Prostate gland (tissue), 2 donors: ENCODE measurements around the gene TPM3. TPM values are rescaled to one million over a fixed set of nuclear protein-coding genes. Genes with fewer than 3 reads are reported as not detected.
"Not testable (repeated sequence)": the region's sequence is repeated elsewhere in the genome, so short reads cannot be mapped to it uniquely, and the experiment has no call there.

ENCODE experiments used
- DNase-seq: peaks from one replicate; pipeline ENCODE4 v3.0.0-alpha.2; 2019; ENCODE audit warnings: low spot score
- H3K27ac ChIP-seq, 2 donors: fragments of 200-600 bp; sonication (generic); 2 replicates each; pipeline ENCODE4 v1.5.1; 2017 to 2019
- H3K27me3 ChIP-seq: fragments of 200-600 bp; sonication (generic); replicated peaks from 2 replicates; pipeline ENCODE4 v1.5.1; 2019; ENCODE audit not compliant: insufficient read depth
- H3K36me3 ChIP-seq, 2 donors: fragments of 200-600 bp; sonication (generic); 1 replicate in 1 of 2; 2 replicates in 1 of 2; pipeline versions ENCODE4 v1.5.1 to v1.8.1; 2017 to 2019
- H3K4me1 ChIP-seq: fragments of 200-600 bp; sonication (generic); replicated peaks from 2 replicates; pipeline ENCODE4 v1.5.1; 2019
- H3K4me3 ChIP-seq, 2 donors: fragments of 200-600 bp; sonication (generic); 2 replicates each; pipeline ENCODE4 v1.5.1; 2017 to 2019
- H3K9me3 ChIP-seq: fragments of 200-600 bp; sonication (generic); 2 replicates; pipeline ENCODE4 v1.5.1; 2017
- CTCF ChIP-seq, 4 experiments: fragments of 200-600 bp in 2 of 4; fragments of 450-650 bp in 2 of 4; sonication (generic) in 2 of 4; IDR thresholded peaks; 1 replicate in 3 of 4; 2 replicates in 1 of 4; pipeline ENCODE4 v1.5.1; 2016 to 2019; ENCODE audit warnings: antibody characterized with exemption in 4 of 4, mild to moderate bottlenecking in 2 of 4, moderate library complexity in 2 of 4
- POLR2A ChIP-seq: fragments of 450-650 bp; IDR thresholded peaks from one replicate; pipeline ENCODE4 v1.6.1; 2016; ENCODE audit warnings: antibody characterized with exemption, mild to moderate bottlenecking
- POLR2AphosphoS5 ChIP-seq: sonication (generic); formaldehyde crosslinking; IDR thresholded peaks from one replicate; pipeline ENCODE4 v1.6.1; 2017; ENCODE audit warnings: antibody characterized with exemption
- WGBS: methylation state at CpG from one replicate; pipeline ENCODE4 v1.1.5; 2018; 5-methylcytosine and 5-hydroxymethylcytosine counted together
- intact Hi-C: fragments of 100-400 bp; cut with DNase I; formaldehyde crosslinking; loops from one replicate; pipeline ENCODE4 v1.14.2; 2022
- microRNA counts, 2 donors: library from miRNA; unstranded; fragments of <30 nt; microRNA quantifications; one replicate each; lab custom pipeline; 2016 to 2017
- microRNA-seq: library from miRNA; unstranded; fragments of <30 nt; microRNA quantifications from one replicate; pipeline ENCODE4, GENCODE V29; 2016
- small RNA-seq, 2 donors: library from RNA; depleted of rRNA; stranded (forward); fragments of <200 nt; gene quantifications; one replicate each; pipeline ENCODE3, GENCODE V24; 2016
- total RNA-seq, 2 donors: library from RNA; depleted of rRNA; stranded (reverse); fragments of >200 nt; gene quantifications; one replicate each; pipeline ENCODE4 v1.1.0, GENCODE V29; 2016

TPM3 gene
- total RNA-seq, 2 donors from 2014 or later: 147 to 277 TPM

- TF ChIP-seq POLR2AphosphoS5 (no peak), POLR2A (no peak), CTCF (IDR thresholded peaks at IDR 0.05) (no peak)
- DNase-seq: no peak
- no peaks in the 10 kb centered on the region for H3K9me3 ChIP-seq
- 51% methylated on average over 2 of the region's 2 CpGs for WGBS
- H3K4me3 ChIP-seq: no peak overlapping the region
- no peaks in the 10 kb centered on the region for H3K27me3 ChIP-seq
- H3K4me1 ChIP-seq: no peaks in the 10 kb centered on the region
- no peaks in the 10 kb centered on the region for H3K36me3 ChIP-seq
- H3K27ac ChIP-seq: no peak overlapping the region
- intact Hi-C loops: no loop called here
These were observed 62.4 kb downstream of the TPM3 start for GRCh38 chr1:154129391-154129970.

- intact Hi-C loops, H3K4me3 ChIP-seq, H3K9me3 ChIP-seq, H3K27me3 ChIP-seq, H3K27ac ChIP-seq, DNase-seq, H3K4me1 ChIP-seq, H3K36me3 ChIP-seq: not testable (repeated sequence)
- 94% methylated on average over 11 of the region's 11 CpGs for WGBS
These were observed 68.7 kb downstream of the TPM3 start for GRCh38 chr1:154123205-154123604.

- no peaks in the 10 kb centered on the region for H3K27me3 ChIP-seq
- no peak overlapping the region for H3K4me3 ChIP-seq
- no peak for DNase-seq
- no peak overlapping the region for H3K27ac ChIP-seq
- TF ChIP-seq CTCF (IDR thresholded peaks at IDR 0.05) (no peak), POLR2A (no peak), POLR2AphosphoS5 (no peak)
- WGBS: 78% methylated on average over 5 of the region's 5 CpGs
- H3K4me1 ChIP-seq: no peaks in the 10 kb centered on the region
- intact Hi-C loops: no loop called here
- H3K9me3 ChIP-seq: no peaks in the 10 kb centered on the region
- H3K36me3 ChIP-seq: no peaks in the 10 kb centered on the region
These were observed 74.3 kb downstream of the TPM3 start for GRCh38 chr1:154117642-154118041.

- H3K36me3 ChIP-seq: no peaks in the 10 kb centered on the region
- no peak for DNase-seq
- no peak overlapping the region for H3K4me3 ChIP-seq
- TF ChIP-seq CTCF (IDR thresholded peaks at IDR 0.05) (no peak), POLR2A (no peak), POLR2AphosphoS5 (no peak)
- no peaks in the 10 kb centered on the region for H3K4me1 ChIP-seq
- H3K27me3 ChIP-seq: no peaks in the 10 kb centered on the region
- 39% methylated on average over 1 of the region's 1 CpG for WGBS
- no peak overlapping the region for H3K27ac ChIP-seq
- no peaks in the 10 kb centered on the region for H3K9me3 ChIP-seq
- intact Hi-C loops: no loop called here
These were observed 76.7 kb downstream of the TPM3 start for GRCh38 chr1:154115180-154115579.

MicroRNAs encoded within 50 kb of the gene (microRNA counts, 767-probe panel; counts per million panel counts)
- 0 to 431 counts per million in 2 donors for microRNA hsa-miR-190b (lab: Ali Mortazavi, UCI)

Small RNAs within 50 kb of the gene (microRNA-seq; reads per million reads assigned to microRNA genes)
- 39.3 reads per million, percentile 65 among the genes with 10 or more reads in this experiment for gene MIR190B

Small RNAs within 50 kb of the gene (small RNA-seq; reads per million reads assigned to genes)
- 3.3 to 8.9 reads per million in 2 donors for gene MIR190B

Other genes with a start within 250 kb of the TPM3 start
- 10 to 100 TPM; 18.1 to 28.3 TPM for gene DENND4B, start 245.4 kb downstream of the TPM3 start, total RNA-seq
- 10 to 100 TPM; 18.5 to 30.2 TPM for gene CRTC2, start 233.5 kb downstream of the TPM3 start, total RNA-seq
- gene SLC39A1, start 228.6 kb downstream of the TPM3 start, total RNA-seq: 100 to 1,000 TPM in 1 of 2 donors, 10 to 100 TPM in 1; 88.6 to 122 TPM
- gene CREB3L4, start 224.2 kb downstream of the TPM3 start, total RNA-seq: 100 to 1,000 TPM; 109 to 386 TPM
- 100 to 1,000 TPM; 234 to 404 TPM for gene JTB, start 214.4 kb downstream of the TPM3 start, total RNA-seq
- 10 to 100 TPM; 49.1 to 49.3 TPM for gene RAB13, start 205.8 kb downstream of the TPM3 start, total RNA-seq
- gene RPS27, start 201.3 kb downstream of the TPM3 start, total RNA-seq: 1,000 to 10,000 TPM; 1,937 to 3,992 TPM
- 1 to 10 TPM in 1 of 2 donors, under 1 TPM in 1; 0.05 to 5.7 TPM for gene NUP210L, start 37.0 kb downstream of the TPM3 start, total RNA-seq
- not detected for gene CFAP141, start 14.2 kb upstream of the TPM3 start, total RNA-seq
- gene UBAP2L, start 28.9 kb upstream of the TPM3 start, total RNA-seq: 100 to 1,000 TPM in 1 of 2 donors, 10 to 100 TPM in 1; 51.1 to 121 TPM
- gene HAX1, start 80.5 kb upstream of the TPM3 start, total RNA-seq: 10 to 100 TPM; 95.2 to 96.6 TPM
- under 1 TPM; 0.27 to 0.85 TPM for gene AQP10, start 129.0 kb upstream of the TPM3 start, total RNA-seq
- 100 to 1,000 TPM in 1 of 2 donors, 10 to 100 TPM in 1; 88.9 to 171 TPM for gene ATP8B2, start 133.4 kb upstream of the TPM3 start, total RNA-seq
- 10 to 100 TPM; 70.1 to 80.7 TPM for gene IL6R, start 213.2 kb upstream of the TPM3 start, total RNA-seq